Measurements from ENCODE around the gene ADPRHL1. TPM values are rescaled to one million over a fixed set of nuclear protein-coding genes. Genes with fewer than 3 reads are reported as not detected.

ADPRHL1 gene
- total RNA-seq, 2 experiments from 2014 or later = 0.57 to 0.65 TPM

GRCh38 chr13:113406321-113407102, 46.8 kb downstream of the ADPRHL1 start:
- ChIA-PET CTCF (no interaction called here), POLR2A (no interaction called here)

DNA sequence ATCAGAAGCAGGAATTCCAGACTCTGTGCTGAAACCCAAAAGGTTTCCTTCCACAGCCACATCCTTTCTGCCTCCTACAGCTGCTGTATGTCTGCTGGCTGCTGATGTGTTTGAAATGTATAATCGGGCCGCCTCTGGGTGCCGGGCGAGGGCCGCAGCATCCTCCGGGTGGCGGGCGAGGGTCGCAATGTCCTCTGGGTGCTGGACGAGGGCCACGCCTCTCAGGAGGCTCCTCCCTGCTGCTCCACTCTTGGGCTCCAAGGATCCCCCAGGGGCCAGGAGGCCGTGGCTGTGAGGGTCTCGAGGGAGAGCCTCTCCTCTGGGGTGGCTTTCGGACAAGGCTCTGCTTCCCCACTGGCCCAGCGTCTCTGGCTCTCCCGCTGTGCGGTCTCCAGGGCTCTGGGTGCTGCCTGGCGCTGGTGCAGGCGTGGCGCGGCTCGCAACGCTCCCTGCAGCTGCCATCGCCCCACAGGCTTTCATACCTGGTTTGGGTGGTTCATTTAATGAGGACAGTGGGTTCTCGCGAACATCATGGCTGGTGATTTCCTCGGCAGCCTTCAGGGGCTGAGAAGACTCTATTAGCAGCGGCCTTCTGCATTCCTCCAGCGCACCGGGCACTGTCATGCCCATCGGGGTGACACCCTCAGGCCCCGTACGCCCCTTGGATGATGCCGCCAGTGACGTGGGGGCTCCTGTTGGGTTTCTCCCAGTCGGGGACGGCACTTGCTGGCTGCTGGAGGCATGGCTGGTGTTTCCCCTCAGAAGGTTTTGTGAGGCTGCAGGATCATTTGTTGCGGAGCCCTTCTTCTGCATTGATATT, 47.6 kb downstream of the ADPRHL1 start:
- ChIA-PET POLR2A (no interaction called here), CTCF (no interaction called here)

DNA sequence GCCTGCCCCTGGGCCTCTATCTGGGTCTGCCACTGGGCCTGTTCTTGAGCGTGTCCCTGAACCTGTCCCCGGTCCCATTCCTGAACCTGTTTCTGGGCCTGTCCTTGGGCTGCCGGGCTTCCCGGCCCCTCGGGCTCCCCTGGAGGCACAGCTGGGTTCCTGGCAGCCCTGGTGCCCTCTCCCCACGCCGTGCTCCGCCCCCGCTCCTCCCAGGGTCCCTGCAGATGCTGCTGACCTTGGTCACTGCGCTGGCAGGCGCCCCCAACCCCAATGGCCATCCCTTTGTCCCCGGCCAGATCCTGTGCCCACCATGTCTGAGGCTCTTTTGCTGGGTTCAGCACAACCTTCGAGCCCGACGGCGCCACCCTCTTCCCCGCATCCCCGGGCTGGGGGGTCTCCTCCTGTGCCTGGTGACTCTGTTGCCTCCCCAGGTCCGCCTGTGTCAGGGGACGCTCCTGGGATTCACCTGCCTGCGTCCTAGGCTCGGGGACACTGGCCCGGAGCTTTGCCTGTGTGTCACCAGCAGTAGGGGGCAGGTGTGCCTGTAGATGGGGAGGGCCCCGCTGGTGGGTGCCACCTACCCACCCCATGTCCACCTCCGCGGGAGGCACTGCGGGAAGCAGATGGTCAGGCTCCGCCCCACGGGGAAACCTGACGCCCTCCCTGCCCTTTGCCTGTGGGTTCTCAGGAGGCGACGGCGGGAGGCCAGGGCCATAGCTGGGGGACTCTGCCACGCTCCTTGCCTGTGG, 48.4 kb downstream of the ADPRHL1 start:
- POLR2A ChIA-PET = no interaction called here
- CTCF ChIA-PET = no interaction called here

- POLR2A ChIA-PET = no interaction called here
- CTCF ChIA-PET = no interaction called here
Measured at GRCh38 chr13:113404366-113404722, 48.9 kb downstream of the ADPRHL1 start.

DNA sequence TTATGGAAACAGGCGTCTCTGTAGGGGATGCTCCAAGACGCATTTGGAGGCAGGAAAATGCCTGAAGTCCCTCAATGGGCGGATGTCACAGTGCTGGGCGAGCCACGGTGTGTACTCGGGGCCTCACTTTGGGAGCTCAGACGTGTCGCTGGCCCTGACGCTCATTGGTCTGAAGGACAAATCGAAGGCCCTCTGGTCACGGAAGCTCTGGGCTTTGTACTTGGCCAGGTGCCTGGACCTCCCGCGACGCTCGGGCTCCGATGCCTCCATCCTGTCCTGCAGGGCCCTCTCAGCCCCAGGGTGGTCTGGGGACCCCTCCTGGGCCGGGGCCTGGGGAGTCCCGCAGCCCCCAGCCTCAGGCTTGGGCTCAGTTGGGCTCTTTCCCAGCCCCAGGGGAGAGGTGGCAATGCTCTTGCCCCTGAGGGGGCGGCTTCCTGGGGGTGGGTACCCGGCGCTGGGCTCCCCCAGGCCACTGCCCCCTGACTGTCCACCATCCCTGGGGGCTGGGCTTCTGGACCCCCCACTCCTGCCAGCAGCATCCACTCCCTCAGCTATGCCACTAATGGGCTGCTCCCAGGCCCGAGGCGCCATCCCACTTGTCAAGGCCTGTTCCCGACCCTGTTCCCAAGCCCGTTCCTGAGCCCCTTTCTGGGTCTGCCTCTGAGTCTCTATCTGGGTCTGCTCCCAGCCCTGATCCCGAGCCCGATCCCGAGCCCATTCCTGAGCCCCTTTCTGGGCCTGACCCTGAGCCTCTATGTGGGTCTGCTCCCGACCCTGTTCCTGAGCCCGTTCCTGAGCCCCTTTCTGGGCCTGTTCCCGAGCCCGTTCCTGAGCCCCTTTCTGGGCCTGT, 49.8 kb downstream of the ADPRHL1 start:
- POLR2A ChIA-PET = no interaction called here
- CTCF ChIA-PET = no interaction called here

DNA sequence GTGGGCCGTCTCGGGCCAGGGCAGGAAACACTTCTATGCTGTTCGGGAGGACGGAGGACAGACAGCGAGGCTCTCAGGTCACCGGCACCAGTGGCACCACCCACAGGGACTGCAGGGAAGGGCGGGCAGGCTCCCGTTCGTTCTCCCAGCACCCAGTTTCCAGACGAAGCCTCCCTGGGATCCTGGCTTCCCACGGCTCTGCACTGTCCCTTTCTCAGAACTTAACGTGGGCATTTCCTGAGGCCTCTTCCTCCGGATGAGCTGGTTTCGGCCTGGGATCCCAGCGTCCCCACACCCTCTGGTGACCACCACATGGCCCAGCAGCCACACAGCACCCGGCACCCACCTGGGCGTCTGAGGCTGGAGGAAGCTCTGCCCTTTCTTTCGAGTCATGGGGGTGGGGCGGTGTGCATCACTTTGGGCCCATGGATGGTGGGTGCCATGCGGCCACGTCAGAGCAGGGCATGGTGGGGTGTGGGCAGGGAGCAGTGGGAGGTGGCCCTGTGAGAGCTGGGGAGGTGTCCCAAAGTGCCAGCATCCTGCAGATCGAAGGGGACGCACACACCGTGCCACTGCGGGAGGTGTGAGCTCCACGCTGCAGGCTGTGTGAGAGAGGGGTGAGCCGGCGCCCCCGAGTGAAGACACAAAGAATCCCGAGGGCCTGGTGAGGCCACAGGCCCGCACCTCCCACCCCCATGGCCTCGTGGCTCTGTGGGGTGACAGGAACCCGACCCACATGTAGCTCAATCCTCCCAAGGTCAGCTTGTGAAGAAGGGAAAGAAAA, 50.6 kb downstream of the ADPRHL1 start:
- ChIA-PET CTCF (no interaction called here), POLR2A (no interaction called here)

- POLR2A ChIA-PET = no interaction called here
- CTCF ChIA-PET = no interaction called here
Measured at GRCh38 chr13:113401452-113402415, 51.6 kb downstream of the ADPRHL1 start.

DNA sequence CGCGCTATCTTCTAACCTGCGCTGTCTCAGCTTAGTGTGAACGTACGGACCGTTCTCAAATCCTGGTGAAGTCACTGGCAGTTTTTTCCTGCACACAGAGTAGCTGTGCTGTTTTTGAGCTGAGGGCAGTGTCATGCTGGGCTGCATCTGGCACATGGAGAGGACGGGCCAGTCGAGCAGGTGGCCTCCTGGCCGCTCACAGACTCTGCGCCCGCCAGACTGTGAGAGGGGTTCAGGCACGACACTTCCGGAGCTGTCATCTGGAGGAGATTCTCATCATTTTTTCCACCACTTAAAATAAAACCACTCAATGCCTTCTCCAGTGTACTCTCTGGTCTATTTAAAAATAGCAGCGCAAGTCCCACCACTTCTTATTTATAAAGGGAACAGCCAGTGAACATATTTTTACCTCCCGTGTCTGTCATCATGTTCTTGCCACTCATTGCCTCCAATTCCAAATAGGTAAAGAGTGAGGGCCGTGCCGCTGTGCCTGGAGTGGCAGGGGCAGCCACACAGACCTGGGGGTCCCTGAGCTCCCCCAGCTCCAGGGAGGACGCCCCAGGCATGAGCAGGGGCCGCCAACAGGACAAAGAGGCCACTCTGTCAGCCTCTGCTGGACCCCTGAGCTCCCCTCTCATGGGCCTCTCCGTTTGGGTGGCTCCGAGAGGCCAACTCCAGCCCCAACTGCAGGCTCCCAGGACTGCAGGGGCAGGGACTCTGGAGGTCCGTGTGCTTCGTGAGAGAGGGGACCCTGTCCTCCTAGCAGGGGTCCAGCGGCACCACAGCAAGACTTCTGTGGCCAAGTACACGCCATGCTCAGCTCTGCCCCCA, 52.5 kb downstream of the ADPRHL1 start:
- ChIA-PET POLR2A (no interaction called here), CTCF (no interaction called here)

DNA sequence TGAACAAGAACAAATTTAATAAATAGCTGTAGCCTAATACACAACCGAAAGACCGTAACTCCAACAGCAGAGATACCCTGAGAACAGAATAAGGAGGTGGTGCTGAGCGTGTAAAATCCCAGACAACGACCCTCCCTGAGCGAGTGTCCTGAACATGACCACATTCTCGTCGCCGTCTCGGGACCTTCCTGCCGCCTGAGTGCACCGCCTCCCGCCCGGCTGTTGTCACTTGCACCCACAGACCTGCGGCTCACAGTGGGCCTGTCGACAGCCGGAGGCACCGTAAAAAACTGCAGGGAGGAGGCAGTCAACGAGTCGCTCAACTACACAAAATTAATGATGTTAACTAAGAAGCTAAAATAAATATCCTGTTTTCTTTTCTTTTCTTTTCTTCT, 53.5 kb downstream of the ADPRHL1 start:
- ChIA-PET POLR2A (no interaction called here), CTCF (interaction anchor here (1.1 kb wide), 1 partner anchor 457 kb away, joined by 3 read pairs; no protein-coding TSS in a partner anchor)

DNA sequence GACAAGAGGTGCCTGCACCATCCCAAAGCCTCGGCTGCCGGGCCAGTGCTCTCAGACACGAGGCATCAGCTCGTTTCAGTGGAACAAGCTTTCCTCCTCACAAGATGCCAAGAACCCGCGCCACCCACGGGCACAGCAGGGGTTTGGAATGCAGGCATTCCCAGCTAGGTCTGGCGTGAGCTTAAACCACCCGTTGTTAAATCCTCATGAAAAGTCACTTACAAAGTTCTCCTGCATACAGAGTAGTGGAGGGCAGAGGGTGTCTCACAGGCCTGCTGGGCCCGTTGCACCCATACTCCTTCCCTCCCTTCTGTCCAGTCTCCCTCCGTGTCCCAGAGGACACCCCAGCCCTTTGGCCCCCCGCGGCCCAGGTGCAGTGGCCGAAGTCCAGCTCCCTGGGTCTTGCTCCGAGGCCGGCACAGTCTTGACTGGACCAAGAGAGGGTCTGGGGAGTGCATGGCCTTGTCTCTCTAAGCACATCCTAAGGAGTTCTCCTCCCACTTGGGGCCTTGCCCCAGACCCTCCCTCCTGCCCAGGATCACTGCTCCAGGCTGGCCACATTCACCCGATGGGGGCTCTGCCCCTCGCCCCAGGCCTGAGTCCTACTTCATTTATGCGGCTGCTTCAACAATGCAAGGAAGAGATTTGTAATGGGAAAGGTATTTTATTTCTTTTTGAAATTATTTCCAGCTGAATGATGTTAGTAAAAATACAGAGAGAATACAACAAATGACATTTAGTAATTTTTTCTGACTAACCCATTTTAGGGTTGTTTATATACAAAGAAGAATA, 54.1 kb downstream of the ADPRHL1 start:
- ChIA-PET CTCF (interaction anchor here (1.1 kb wide), 1 partner anchor 456 kb away, joined by 3 read pairs; no protein-coding TSS in a partner anchor), POLR2A (no interaction called here)

GRCh38 chr13:113397608-113398425, 55.5 kb downstream of the ADPRHL1 start:
- ChIA-PET CTCF (no interaction called here), POLR2A (no interaction called here)

GRCh38 chr13:113394339-113394640, 59.0 kb downstream of the ADPRHL1 start:
- ChIA-PET POLR2A (no interaction called here), CTCF (interaction anchor here (1.2 to 1.3 kb wide), 2 partner anchors 9 to 452 kb away, joined by 3 read pairs; no protein-coding TSS in a partner anchor)

DNA sequence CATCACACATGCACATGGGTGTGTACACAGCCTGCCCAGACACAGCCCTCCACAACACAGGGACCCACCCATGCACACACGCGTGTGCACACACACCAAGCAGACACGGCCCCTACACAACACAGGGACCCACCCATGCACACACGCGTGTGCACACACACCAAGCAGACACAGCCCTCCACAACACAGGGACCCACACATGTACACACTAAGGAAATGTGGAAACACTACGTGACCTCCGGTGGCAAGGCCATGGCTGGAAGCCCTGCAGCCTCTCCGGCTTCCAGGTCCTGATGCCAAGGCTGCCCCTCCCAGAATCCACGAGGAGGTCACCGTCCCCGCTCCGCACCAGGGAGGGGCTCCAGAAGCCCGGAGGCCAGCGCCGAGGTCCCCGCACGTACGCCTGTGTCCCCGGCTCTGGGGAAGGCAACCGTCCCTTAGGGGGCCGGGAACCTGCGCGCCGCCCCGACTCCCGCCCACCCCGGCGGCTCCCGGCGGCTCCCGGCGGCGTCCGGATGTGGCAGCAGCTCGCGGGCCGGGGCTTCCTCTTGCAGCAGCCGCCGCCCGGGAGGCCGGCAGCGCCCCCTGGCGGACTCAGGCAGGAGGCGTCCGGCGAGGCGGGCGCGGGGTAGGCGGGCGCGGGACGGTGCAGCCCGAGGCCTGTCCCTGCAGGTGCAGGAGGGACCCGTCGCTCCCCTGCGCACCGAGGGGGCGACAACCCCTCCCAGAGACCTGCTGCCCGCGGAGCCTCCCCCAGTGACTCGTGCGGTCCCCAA, 59.5 kb downstream of the ADPRHL1 start:
- ChIA-PET CTCF (interaction anchor here (0.6 to 1.3 kb wide), 3 partner anchors 8 to 453 kb away, joined by 3 read pairs; no protein-coding TSS in a partner anchor), POLR2A (no interaction called here)

DNA sequence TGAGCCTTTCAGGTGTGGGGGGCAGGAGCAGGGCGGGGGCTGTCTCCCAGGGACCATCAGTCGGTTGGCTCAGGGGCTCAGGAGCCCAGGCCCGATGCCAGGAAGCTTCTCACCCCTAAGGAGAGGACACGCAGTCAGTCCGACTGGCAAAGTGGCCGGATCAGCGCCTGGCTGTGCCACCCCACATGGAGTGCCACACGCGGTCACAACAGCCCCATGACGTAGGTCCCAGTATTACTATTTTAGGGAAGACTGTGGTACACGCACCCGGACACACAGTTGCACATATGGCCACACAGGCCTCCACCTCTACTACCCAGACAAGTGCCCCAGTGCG, 60.1 kb downstream of the ADPRHL1 start:
- ChIA-PET POLR2A (no interaction called here), CTCF (no interaction called here)

Data from activated CD8-positive, alpha-beta memory T cell treated with anti-CD3 and anti-CD28 coated beads for 36 hours (primary cell).